Activated CD8-positive, alpha-beta memory T cell treated with anti-CD3 and anti-CD28 coated beads for 36 hours (primary cell): Measurements from ENCODE around the gene CDCA4. TPM values are rescaled to one million over a fixed set of nuclear protein-coding genes. Genes with fewer than 3 reads are reported as not detected.

Experiments used
- CTCF ChIA-PET: fragments of 350-600 bp; sonication (Branson Sonifier 250); formaldehyde crosslinking; loops from one replicate; lab custom pipeline; 2021; ENCODE audit warnings: antibody characterized with exemption; lab: Charles Lee
- POLR2A ChIA-PET: fragments of 350-600 bp; sonication (Branson Sonifier 250); formaldehyde crosslinking; loops from one replicate; lab custom pipeline; 2021; ENCODE audit warnings: antibody characterized with exemption; lab: Charles Lee
- total RNA-seq, 2 experiments: library from RNA; stranded (reverse); gene quantifications; one replicate each; pipeline ENCODE4 v1.2.3, GENCODE V29; 2021

CDCA4 gene
- total RNA-seq, 2 experiments from 2014 or later = 71.5 to 72.7 TPM

DNA sequence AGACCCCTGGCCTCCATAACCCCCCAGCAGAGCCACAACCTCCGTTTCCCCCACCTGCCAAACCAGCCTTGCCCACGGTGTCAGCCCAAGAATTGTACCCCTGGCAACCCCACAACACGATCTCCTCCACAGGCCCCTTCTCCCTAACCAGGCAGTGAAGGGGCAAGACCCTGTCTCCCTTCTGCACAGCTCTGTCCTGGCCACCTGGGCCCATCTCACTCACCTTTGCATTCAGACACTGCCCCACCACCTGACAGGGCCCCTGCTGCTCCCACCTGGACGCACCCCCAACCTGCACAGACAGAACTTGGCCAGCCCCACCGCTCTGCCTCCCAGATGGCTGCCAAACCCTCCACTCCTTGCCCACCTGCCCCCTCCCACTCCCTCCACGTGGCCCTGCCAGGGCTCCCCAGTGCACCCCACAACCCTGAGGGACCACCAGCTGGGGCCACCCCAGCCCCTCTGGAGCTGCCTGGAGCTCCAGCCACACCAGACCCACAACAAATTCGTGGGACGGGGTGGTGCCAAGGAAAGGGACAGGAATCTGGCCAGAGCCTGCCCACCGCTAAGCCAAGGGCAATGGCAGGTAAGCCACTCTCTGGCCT lies 54.5 kb downstream of the CDCA4 start:
- CTCF ChIA-PET = no interaction called here
- POLR2A ChIA-PET = no interaction called here

DNA sequence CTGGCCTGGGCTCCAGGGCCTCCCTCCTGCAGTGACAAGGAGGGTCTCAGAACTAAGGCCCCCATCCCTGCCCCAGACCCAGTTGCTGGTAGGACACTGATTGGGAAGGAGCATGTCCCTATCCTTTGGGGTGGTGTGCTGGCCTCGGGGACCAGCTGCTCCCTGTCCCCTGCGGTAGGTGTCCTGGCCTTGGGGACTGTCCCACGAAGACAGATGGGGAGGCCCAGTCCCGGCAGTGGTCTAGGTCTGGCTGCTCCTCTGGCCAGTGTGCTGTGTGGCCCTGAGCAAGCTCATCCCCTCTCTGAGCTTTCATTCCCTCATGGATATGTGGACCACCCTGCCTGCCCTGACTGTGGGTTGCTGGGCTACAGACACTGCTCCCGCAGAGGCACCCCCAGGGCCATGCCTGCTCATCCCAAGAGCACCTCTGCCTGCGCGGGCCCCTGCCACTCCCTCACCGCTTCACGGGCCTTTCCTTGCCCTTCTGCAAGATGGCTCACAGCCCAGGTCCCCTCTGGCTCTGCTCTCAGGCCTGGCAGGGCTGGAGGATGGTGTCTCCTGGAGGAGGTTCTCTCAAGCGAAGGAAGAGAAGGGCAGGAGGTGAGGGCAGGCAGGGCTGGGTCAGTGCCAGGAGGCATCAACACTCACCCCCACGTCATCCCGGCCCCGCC lies 55.2 kb downstream of the CDCA4 start:
- ChIA-PET POLR2A (no interaction called here), CTCF (no interaction called here)

DNA sequence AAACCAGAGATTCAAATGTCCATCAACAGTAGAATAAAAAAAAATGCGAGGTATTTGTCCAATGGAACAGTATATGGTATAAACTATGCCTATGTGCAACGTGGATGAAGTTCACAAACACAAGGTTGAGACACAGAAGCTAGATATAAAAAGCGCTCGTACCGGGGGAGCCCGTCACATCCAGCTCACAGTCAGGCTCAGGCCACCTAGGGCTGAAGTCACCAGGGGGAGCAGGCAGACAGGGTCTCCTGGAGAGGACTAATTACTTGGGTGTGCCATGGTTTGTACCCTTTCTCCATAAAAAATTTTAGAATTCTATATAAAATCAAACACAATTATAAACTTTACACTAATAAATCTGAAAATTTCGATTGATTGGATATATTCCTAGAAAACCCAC lies 56.3 kb downstream of the CDCA4 start:
- CTCF ChIA-PET = interaction anchor here (1.7 to 2.5 kb wide), 2 partner anchors 11 to 81 kb away, joined by 5 to 7 read pairs; no protein-coding TSS in a partner anchor
- POLR2A ChIA-PET = interaction anchor here (0.5 kb wide), 1 partner anchor 527 kb away, joined by 4 read pairs; no protein-coding TSS in a partner anchor

Other genes starting within 250 kb of the CDCA4 start
- 100 to 1,000 TPM; 155 to 173 TPM for gene AKT1, start 225.3 kb downstream of the CDCA4 start, total RNA-seq
- gene ZBTB42, start 220.0 kb downstream of the CDCA4 start, total RNA-seq = 1 to 10 TPM; 3.0 TPM
- gene CEP170B, start 155.8 kb downstream of the CDCA4 start, total RNA-seq = 1 to 10 TPM; 7.7 to 7.8 TPM
- not detected for gene PLD4, start 96.2 kb downstream of the CDCA4 start, total RNA-seq
- under 1 TPM in 1 of 2 experiments, not detected in 1; 0.02 TPM for gene AHNAK2, start 42.7 kb downstream of the CDCA4 start, total RNA-seq
- gene CLBA1, start 35.3 kb downstream of the CDCA4 start, total RNA-seq = 1 to 10 TPM; 4.0 TPM
- gene GPR132, start 44.3 kb upstream of the CDCA4 start, total RNA-seq = 10 to 100 TPM; 41.4 to 42.8 TPM
- 1 to 10 TPM; 1.3 to 1.7 TPM for gene JAG2, start 147.7 kb upstream of the CDCA4 start, total RNA-seq
- 1 to 10 TPM; 8.4 to 8.5 TPM for gene NUDT14, start 160.2 kb upstream of the CDCA4 start, total RNA-seq
- 10 to 100 TPM; 44.7 to 48.3 TPM for gene BTBD6, start 227.4 kb upstream of the CDCA4 start, total RNA-seq